PFSK-1 (cell line): ENCODE measurements around the gene PRKD1.

ENCODE experiments used
- POLR2AphosphoS5 ChIP-seq: IDR thresholded peaks from 2 replicates; pipeline ENCODE4 v1.6.1; 2012; ENCODE audit warnings: low read depth, mild to moderate bottlenecking, control low read depth, low read length, moderate library complexity
- TAF1 ChIP-seq: IDR thresholded peaks from 2 replicates; pipeline ENCODE4 v1.6.1; 2012; ENCODE audit warnings: low read length, control low read depth, borderline replicate concordance; ENCODE audit not compliant: insufficient read depth

- TF ChIP-seq TAF1, result no peak
- TF ChIP-seq POLR2AphosphoS5, result no peak
Measured at GRCh38 chr14:29724991-29725390, 202.7 kb downstream of the PRKD1 start.
